NCI-H2029 (cell line): Measurements from ENCODE around the gene LRP5.

Source experiments
- DNase-seq: peaks from one replicate; lab custom pipeline; 2025; lab: John Stamatoyannopoulos, UW

The LRP5 gene

DNA sequence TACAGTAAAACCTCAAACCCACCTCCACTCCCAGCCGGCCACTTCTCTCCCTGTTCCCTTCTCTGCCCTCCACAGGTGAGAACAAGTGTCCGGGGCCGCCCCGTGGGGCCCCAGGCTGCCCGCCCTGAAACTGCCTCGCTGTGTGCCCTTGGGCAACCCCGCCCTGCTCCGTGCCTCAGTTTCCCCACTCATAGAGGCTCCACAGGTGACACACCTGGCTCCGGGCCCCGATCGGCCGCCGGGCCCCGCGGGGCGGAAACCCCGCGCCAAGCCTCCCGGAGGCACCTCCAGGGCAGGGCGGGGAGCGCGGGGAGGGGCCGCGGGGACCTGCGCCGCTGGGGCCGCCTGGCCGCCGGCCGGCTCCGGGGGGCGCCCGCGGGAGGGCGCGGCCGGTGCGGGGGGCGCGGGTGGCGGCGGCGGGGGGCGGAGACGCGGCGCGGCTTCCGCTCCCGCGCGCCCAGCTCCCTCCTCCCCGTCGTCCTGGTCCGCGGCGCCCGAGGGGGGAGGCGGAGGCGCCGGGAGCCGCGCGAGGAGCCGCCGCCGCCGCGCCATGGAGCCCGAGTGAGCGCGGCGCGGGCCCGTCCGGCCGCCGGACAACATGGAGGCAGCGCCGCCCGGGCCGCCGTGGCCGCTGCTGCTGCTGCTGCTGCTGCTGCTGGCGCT is at the start of gene LRP5:
LRP5 (plus strand) TSS at position 475 of the 663 bp plus-strand sequence; CDS start at position 599, 124 bp downstream.
- no peak for DNase-seq

GRCh38 chr11:68263444-68264035 is 48.9 kb upstream of the LRP5 start:
- no peak for DNase-seq

GRCh38 chr11:68264244-68264643 is 48.1 kb upstream of the LRP5 start:
- no peak for DNase-seq

DNA sequence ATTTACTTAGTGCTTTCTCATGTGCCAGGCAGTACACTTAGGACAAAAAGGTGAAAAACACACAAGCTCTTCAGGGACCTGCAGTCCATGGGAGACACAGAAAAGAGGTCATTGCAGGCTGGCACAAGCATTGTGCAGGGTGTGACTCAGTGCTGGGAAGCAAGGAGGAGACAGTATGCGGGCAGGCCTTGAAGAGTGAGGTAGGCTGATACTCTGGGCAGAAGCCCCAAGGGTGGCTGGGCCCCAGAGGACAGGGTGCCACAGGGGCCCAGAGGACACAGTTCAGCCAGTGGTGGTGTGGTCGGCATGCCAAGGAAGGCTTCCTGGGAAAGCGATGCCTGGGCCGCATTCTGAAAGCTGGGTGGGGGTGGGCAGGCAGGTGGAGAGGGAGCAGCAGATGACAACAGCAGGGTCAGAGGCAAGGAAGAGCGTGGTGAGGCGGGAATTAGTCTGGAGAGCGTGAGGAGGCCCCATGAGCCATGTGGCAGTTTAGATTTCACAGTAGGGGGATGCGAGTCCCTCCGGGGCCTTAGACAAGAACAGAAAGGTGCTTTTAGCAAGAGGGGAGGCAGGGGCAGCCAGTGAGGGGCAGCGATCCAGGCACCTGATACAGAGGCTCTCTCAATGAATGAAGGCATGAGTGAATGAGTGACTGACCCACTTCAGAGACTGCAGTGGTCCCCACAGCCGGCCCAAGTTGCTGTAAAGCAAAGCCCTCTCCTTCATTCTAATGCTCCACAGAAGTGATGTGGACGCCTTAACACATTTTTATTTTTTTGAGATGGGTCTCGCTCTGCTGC is 47.5 kb upstream of the LRP5 start:
- no peak for DNase-seq

DNA sequence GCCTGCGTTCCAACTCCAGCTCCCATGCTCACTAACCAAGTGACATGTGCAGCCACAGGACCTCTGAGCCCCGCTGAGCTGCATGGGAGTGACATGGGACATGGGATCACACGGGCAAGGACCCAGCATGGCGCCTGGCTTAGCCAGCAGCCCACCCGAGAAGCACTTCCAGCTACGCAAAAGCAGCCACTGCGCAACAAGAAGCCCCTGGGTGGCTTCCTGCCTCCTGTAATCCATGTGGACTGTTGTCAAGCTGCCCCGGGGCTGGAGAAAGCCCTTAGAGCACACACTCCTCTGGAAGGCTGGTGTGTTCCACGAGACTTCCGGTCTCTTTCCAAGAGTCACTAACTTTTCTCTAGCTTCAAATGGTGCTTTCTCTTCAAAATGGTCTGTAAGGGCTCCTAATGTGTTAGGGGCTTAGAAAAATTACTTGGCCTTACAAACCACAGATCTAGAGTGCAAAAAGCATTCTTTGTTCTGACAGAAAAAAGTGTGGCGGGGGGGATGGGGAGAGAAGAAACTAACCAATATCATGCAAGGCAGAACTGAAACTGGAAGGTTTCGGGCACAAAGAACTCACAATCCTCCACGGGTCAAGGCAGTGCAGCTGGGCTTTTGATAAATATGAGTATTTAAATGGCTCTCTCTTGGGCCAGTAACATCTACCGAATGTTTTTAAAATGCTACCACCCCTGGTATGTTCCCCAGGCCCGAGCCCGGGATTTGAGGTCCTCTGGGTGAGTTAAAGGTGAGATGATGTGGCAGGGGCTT is 46.1 kb upstream of the LRP5 start:
- no peak for DNase-seq

GRCh38 chr11:68266936-68267880 is 45.2 kb upstream of the LRP5 start:
- DNase-seq: no peak

DNA sequence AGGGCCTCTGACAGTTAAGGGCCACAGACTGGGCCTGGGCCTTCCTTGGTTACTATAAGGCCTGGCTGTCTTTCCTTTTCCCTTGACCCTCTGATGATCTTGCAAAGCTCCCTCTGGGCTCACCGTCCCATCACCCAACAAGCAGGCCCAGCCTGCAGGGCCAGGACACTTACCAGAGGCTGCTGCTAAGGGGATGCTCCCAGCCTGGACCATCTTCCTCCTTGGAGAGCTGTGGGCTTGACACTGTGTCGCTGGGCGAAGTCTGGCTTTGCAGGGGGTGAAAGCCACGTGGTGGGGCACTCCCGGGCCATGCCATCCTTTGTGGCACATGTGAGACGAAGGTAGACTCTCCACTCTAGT is 44.5 kb upstream of the LRP5 start:
- DNase-seq: no peak

DNA sequence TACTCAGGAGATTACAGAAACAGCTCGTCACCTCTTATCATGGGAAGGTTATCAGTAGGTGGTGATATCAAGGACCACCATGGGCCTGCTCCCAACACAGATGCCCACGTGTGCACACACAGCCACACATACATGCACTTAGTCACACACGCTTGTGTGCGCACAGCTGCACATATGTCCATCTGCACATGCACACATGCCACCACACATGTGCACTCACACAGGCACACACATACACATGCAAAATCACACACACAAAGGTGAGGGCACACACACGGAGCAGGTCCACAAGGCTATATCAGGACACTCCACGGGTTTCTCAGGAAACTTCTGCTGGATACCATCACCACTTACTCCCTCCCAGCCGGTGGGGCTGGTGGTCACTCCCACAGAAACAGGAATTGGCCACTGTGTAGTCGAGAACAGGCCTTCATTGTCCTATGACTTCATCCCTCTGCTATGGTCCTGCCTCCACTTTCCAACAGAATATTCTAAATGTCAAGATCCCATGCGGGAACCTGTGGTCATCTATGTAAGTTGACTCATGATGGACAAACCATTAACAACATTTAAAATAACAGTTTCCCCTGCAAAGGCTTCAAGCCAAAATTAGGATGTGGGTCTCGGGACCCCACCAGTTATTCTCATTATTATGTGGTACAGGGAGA is 42.8 kb upstream of the LRP5 start:
- DNase-seq: no peak

DNA sequence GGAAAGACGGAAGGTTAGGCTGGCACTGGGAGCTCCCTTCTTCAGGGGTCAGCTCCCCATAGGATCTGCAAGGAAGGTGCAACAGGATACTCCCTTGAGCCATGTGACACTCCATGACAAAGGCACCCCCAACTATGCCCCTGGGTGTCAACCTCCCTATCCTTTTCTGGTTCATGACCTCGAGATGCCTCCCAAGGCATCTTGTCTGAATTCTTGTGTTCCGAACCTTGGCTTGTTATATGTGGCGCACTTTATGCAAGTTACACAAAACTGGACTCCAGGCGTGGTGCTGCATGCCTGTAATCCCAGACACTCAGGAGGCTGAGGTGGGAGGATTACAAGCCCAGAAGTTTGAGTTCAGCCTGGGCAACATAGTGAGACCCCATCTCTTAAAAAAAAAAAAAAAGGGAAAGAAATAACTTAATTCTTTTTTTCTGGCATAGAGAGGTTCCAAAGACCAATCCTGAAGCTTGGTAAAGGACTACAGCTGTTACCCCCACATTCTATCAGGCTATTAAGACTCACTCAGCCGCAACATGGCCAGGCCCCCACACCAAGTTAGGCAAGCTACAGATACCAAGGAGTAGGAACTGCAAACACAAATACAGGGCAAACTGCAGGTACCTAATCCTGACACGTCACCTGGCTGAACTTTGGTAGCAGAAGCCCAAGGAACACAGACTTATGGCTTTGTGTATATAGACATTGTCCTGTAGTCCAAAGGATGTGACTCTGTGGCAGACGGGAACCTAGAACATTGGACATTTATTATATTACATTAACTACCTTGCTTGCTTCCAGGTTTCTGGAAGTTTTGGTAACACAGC is 42.0 kb upstream of the LRP5 start:
- DNase-seq: no peak

DNA sequence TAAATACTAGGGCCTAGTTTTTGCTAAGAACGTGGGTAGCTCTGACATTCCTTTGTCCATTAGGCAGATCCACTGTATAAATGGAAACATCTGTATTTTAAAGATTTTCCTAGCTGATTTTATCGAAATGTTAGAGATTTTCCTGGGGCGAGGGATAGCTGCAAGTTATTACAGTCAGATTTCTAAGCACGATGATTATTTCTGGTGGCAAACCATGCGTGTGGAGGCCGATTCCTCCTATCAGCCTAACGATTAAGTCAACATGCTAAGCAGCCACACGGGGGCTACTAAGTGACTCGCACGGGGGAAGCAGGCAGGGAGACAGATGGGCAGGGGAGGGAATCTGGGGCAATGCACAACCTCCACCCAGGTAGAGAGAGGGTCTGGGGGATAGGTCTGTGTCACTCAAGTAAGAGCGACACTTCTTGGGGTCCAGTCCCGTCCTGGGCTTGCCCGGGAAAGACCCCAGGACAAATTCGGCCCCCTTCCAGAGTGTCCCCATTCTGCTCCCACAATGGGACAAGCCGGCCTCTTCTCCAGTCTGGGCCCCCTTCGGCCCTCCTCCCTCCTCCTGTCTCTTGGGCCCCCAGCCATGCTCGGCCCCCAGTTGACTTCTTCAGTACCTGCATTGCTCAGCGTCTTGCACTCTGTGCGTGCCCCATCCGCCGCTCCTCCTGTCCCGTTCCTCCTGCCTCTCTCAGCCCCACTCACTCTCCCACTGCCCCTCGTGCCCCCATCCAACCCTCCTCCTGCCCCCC is 41.2 kb upstream of the LRP5 start:
- DNase-seq: peak; percentile 9

DNA sequence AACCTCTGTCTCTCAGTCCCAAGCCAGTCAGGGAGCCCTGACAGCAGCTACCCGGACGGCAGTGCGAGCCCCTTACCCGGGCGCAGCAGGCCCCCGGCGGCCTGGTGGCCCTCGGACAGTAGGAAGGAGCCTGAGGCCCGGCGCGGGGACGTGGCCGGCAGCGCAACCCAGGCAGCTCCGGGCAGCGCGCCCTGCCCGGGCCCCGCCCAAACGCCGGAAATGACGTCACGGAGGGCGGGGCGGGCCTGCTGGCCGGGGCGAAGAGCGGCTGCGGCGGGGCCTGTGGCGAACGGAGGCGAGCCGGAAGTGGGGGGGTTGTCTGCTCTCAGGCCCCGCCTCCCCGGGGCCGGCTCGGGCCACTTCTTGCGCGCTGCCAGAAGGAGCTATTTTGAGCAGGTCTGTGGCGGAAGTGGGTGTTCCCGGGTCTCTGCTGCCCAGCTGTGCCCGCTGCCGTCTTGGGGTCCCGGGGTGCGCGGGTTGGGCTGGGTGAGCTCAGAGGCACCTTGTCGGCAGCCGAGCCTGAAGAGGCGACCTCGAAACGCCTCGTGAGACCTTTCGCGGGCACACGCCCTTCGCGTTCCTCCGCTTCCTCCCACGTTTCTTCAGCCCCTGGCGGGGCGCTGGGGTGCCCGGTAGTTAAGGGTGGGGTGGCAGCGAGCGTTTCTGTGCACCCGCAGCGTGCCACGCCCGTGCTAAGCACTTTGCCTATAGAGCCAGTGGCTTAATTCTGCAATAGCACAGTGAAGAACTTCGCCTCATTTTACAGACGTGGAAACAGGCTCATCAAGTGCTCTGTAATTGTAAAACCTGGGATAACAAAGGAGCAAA is 40.4 kb upstream of the LRP5 start, which contains the start of gene C11orf24:
C11orf24 (minus strand) TSS at position 193 of the 828 bp plus-strand sequence. CDS start 8,206 bp downstream, outside the sequence.
- DNase-seq: peak; percentile 93

- no peak for DNase-seq
These were observed 39.2 kb upstream of the LRP5 start for GRCh38 chr11:68273026-68273738.

- DNase-seq: no peak
These were observed 38.1 kb upstream of the LRP5 start for GRCh38 chr11:68274306-68274705.

DNA sequence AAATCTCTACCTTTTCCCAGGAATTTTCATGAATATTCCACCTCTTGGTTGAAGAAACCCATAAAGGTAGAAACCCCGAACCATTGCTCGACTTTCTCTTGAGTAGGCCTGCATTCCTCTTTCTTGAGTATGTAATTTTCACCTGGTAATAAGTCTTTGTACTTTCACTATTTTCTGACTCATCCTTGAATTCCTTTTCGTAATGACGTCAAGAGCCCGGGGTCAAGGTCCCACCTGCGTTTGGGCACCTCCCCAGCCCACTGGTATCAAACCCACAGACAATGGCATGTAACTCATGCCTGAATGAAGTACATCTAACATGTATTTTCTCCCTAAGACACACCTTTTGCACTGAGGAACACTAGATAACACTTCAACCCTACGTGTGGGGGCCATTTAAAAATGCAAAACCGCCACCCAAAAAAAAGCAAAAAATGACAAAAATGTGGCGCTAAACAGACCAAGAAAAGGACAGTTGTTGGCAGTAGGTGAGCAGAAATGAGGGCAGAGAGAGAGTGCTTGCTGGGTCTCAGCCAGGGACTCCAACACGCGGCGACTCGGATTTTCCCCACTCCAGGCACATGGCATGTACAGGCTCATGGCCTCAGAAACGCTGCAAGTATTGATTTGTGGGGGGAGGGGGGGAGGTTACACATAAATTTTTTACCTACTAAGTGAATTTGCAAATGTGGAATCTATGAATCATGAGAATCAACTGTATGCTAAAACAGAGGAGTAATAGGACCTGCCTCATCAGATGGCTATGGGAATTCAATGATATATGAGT is 36.5 kb upstream of the LRP5 start:
- no peak for DNase-seq

DNA sequence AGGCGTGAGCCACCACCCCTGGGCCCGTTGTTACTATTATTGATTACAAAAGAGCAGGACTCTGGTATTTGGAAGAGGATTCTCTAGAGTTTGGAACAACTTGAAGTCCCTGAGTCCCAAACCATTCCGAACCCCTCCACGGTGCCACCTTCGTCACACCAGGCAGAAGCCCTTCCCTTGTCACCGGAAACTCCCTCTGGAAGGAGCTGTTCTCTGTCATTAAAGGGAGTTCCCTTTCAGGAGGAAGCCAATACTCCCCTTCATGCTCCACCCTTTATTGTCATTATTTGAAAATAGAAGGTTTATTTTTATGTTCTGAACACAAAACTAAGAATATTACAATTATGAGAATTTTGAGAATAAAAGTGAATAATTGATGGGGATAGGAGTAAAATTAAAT is 35.5 kb upstream of the LRP5 start:
- no peak for DNase-seq

GRCh38 chr11:68279676-68280075 is 32.7 kb upstream of the LRP5 start:
- no peak for DNase-seq
